Neural progenitor cell (in vitro differentiated cells): ENCODE data around the gene DNER.
"Not testable (repeated sequence)": the region's sequence is repeated elsewhere in the genome, so short reads cannot be mapped to it uniquely, and the experiment has no call there.

Experiments
- CTCF ChIP-seq: fragments of 200-600 bp; sonication (generic); IDR thresholded peaks from 2 replicates; pipeline ENCODE4 v1.5.1; 2017; ENCODE audit warnings: antibody characterized with exemption, mild to moderate bottlenecking
- EZH2 ChIP-seq: fragments of 200-600 bp; sonication (generic); IDR thresholded peaks from 2 replicates; pipeline ENCODE4 v1.6.1; 2017; ENCODE audit warnings: antibody characterized with exemption, mild to moderate bottlenecking, moderate library complexity

GRCh38 chr2:229506699-229507098, 207.7 kb downstream of the DNER start:
- not testable (repeated sequence) for TF ChIP-seq CTCF, EZH2
